Measurements from ENCODE around the gene ENTPD5.
A peak's percentile ranks its signal among the peaks of the same experiment; 100 is the strongest.
"Not testable (repeated sequence)": the region's sequence is repeated elsewhere in the genome, so short reads cannot be mapped to it uniquely, and the experiment has no call there.

ENTPD5 gene

DNA sequence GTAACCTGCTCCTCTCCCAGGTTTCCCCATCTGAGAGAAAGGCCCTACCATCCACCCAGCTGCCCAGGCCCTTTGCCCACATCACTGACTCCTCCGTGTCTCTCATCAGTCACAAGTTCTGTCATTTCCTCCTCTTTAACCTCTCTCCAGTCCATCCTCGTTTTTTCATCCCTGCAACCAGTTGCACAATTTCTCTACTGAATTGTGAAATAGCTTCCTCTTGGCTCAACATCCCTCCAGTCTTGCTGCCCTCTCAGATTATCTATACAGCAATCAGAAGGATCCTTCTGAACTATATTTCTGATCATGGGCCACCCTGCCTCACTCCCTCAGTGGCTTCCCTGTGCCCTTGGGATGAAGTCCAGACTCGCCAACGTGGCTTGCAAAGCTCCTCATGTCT lies 76.0 kb downstream of the ENTPD5 start:
- DNase-seq (ENCODE audit: low spot score) = no peak

DNA sequence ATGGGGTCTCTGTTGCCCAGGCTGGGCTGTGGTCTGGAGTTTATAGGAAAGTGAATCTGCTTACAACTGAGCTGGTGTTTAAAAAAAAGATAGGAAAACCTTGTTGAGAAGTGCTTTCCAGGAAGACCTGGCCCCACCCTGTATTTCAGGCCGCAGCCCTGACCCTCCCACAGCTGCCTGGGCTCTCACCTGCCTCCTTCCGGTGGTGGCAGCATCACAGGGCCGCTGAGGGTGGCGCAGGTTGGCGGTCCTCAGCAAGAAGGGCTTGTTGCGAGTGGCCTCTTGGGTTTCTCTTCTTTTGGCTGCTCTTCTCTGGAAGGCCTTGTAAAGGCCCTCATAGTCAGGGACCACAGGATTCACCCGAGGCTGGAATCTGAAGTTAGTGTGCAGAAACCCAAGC lies 76.9 kb downstream of the ENTPD5 start:
- DNase-seq (ENCODE audit: low spot score) = no peak

DNA sequence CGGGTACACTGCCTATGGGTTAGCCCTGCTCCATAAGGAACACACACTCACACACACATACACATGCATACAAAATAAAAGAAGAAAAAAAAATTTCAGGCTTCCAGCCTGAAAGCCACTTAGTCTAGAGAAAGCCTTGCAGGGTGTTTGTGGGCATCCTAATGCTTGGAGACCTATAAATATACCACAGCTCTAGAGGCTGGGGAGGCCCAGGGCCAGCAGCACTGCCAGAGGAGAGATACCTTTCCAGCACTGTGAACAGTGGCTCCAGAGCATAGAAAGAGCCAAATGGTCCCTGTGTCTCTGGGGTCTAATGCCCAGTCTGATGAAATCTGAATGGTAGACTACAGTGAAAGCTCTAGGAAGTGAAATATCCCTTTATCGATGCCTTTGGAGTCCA lies 82.1 kb downstream of the ENTPD5 start:
- DNase-seq (ENCODE audit: low spot score) = no peak

DNA sequence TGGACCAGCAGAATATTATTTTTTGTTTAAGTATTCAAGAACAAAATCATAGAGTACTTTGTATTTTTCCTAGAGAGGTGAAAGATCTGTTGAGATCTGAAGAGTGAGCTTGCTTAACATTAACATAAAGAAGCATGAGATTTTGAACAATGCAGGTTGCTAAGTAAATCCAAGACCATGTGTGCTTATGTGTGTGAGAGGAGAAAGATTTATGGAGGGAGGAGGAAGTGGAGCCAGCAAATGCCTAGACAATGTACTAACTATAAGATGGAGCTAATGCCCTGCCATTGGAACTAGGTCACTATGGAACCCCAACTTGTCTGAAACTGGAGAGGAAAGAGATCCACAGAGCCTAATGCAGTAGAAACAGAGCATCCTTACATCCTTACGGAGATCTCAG lies 82.5 kb downstream of the ENTPD5 start:
- DNase-seq (ENCODE audit: low spot score) = no peak

DNA sequence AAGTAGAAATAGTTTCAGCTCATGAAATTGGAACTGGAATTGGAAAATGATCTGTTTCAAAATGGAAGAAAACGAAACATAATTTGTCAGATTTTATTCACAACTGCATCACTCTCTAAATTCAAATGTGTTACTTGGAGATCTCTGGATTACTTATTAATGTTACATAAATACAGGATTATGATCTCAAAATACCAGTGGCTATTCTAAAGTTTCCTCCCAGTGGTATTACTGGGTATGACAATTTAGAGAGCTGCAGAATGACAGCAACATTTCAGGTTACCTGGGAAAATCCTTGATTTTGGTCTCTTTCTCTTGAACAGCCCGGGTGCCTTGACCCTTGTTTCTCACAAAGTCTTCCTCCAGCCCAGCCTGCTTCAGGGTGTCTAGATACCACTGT lies 83.4 kb downstream of the ENTPD5 start:
- peak; percentile 49 for DNase-seq (ENCODE audit: low spot score)

DNA sequence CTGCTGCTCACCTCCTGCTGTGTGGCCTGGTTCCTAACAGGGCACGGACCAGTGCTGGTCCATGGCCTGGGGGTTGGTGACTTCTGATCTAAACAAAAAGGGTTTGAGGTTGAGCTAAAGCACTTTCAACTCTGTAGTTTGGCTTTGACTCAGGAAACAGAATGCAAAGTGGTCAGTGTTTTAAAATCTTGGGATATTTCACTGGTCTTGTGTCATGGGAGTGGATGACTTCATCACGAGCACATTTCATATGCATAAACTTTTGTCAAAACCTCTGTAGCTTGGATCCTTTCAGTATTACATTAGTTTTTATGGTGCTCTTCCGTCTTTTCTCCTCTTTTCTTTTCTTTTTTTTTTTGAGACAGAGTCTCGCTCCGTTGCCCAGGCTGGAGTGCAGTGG lies 94.8 kb downstream of the ENTPD5 start:
- no peak for DNase-seq (ENCODE audit: low spot score)

DNA sequence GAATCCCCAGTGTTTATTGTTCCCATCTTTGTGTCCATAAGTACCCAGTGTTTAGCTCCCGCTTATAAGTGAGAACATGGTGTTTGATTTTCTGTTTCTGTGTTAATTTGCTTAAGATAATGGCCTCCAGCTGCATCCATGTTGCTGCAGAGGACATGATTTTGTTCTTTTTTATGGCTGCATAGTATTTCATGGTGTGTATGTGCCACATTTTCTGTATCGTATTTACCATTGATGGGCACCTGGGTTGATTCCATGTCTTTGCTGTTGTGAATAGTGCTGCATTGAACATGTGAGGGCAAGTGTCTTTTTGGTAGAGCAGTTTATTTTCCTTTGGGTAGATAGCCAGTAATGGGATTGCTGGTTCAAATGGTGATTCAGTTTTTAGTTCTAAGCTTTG lies 99.6 kb downstream of the ENTPD5 start:
- DNase-seq (ENCODE audit: low spot score) = not testable (repeated sequence)

DNA sequence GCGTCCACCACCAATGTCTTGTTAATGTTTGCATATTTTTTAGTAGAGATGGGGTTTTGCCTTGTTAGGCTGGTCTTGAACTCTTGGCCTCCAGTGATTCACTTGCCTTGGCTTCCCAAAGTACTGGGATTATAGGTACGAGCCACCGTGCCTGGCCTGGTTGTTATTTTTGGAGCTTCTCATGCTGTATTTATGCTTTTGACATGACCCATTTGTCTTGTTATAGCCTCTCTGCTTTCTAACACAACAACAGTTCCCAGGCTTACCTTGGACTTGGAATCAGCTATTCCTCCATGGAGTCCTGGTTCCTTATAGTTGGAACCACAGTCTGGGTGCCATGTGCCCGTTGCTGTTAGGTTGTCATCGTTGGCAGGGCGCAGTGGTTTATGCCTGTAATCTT lies 102.8 kb downstream of the ENTPD5 start:
- no peak for DNase-seq (ENCODE audit: low spot score)

DNA sequence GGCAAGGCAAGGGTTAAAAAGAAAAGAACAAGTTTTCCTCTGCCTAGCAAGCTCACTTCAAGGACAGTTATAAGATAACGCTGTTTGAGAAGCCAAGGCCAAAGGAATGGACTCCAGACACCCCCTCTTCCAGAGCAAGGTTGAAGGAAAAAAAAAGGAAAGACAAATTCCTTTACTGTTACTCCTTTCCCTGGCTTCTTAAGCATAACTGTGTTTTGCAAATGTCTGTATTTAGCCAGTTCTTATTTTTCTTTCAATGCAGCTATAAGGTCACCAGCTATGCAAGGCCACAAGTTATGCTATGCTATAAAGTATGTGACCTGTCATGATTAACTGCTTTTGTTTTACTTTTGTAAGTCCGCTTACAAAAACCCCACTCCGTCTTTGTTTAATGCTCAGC lies 105.8 kb downstream of the ENTPD5 start:
- no peak for DNase-seq (ENCODE audit: low spot score)

DNA sequence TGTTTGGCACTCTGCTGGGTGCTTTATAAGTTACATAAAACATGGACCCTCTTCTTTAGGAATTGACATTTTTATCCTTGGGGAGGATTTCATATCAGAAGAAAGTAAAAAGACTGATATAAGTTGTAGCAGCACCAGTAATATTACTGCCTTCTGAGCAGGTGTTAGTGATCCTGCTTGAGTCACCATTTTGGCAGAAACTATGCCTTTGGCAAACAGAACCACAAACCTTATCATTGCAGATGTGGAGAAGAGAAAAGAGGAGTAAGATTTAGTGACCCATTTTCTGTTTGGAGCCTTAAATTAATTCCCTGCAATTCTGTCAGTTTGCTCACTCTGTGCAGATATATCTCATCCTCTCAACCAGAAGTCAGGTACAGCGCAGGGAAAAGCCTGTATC lies 109.4 kb downstream of the ENTPD5 start:
- no peak for DNase-seq (ENCODE audit: low spot score)

Data from germinal center (tissue), 1 donor.